KMS-11 (cell line): ENCODE measurements around the gene HSDL1.

Experiments
- H2AFZ ChIP-seq: fragments of 200-600 bp; sonication (generic); 2 replicates; pipeline ENCODE4 v1.6.1; 2016; ENCODE audit warnings: antibody characterized with exemption, mixed run types, low read depth
- H3K27ac ChIP-seq: fragments of 200-600 bp; sonication (generic); 2 replicates; pipeline ENCODE4 v1.6.1; 2016; ENCODE audit warnings: mild to moderate bottlenecking, mixed run types
- H3K27me3 ChIP-seq: fragments of 200-600 bp; sonication (generic); 2 replicates; pipeline ENCODE4 v1.6.1; 2017; ENCODE audit warnings: mild to moderate bottlenecking, low read depth, mixed run types, moderate library complexity; ENCODE audit not compliant: insufficient read depth
- H3K36me3 ChIP-seq: fragments of 200-600 bp; sonication (generic); 2 replicates; pipeline ENCODE4 v1.6.1; 2017; ENCODE audit warnings: mild to moderate bottlenecking, mixed run types; ENCODE audit not compliant: insufficient read depth
- H3K4me1 ChIP-seq: fragments of 200-600 bp; sonication (generic); 2 replicates; pipeline ENCODE4 v1.6.1; 2016; ENCODE audit warnings: mild to moderate bottlenecking, low read depth, mixed run types; ENCODE audit not compliant: poor library complexity, severe bottlenecking
- H3K4me2 ChIP-seq: fragments of 200-600 bp; sonication (generic); 2 replicates; pipeline ENCODE4 v1.7.0; 2016; ENCODE audit warnings: mild to moderate bottlenecking, mixed run types
- H3K4me3 ChIP-seq: fragments of 200-600 bp; sonication (generic); IDR thresholded peaks from 2 replicates; pipeline ENCODE4 v1.6.1; 2017; ENCODE audit warnings: low read depth, low read length, mixed read lengths; ENCODE audit not compliant: insufficient read depth
- H3K79me2 ChIP-seq: fragments of 200-600 bp; sonication (generic); 2 replicates; pipeline ENCODE4 v1.6.1; 2016; ENCODE audit warnings: low read depth, mixed run types; ENCODE audit not compliant: insufficient read depth
- H3K9ac ChIP-seq: fragments of 200-600 bp; sonication (generic); 2 replicates; pipeline ENCODE4 v1.6.1; 2016; ENCODE audit warnings: mild to moderate bottlenecking, mixed run types
- H4K20me1 ChIP-seq: fragments of 200-600 bp; sonication (generic); 2 replicates; pipeline ENCODE4 v1.6.1; 2016; ENCODE audit warnings: mild to moderate bottlenecking, mixed run types; ENCODE audit not compliant: insufficient read depth
- TF ChIP-seq, protein P1 (sequence below): fragments of 200-600 bp; sonication (generic); conservative IDR thresholded peaks from 2 replicates; pipeline ENCODE4 v1.6.1; 2017; ENCODE audit warnings: low read depth, mild to moderate bottlenecking, antibody characterized with exemption, low read length, moderate library complexity, mixed read lengths

HSDL1 gene

DNA sequence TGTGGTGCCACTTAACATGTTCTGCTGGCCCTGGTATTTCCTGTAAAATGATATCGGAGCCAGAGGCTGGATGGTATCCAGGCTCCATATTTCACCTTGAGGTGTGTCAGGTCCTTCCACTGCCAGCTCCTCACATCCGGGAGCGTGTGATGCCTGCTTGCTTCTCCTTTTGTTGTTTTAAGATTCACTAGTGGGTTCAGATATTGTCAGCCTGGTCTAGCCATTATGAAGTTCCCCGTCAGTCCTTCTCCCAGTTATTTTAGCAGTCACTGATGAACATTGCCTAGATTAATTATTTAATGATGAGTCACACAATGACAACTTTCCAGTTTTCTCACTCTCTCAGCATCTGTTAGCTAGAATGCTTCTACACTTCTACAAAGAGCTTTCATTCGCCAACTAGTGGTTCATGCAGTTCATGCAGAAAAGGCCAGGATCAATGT lies 11.4 kb upstream of the HSDL1 start:
- Histone ChIP-seq H2AFZ (no peak overlapping the region), H3K79me2 (no peaks in the 10 kb centered on the region), H3K27me3 (no peaks in the 10 kb centered on the region)

DNA sequence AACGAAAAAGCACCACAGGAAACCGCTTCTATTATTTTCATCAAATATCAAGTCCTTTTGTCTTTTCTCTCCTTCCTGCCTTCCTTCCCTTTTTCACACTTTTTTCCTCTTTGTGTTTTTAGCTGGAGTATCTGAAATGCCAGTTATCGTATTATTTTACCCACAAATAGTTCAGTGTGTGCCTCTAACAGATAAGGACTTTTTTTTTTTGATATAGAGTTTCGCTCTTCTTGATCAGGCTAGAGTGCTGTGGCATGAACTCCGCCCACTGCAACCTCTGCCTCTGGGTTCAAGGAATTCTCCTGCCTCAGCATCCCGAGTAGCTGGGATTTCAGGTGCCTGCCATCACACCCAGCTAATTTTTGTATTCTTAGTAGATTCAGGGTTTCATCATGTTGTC lies 10.8 kb upstream of the HSDL1 start:
- Histone ChIP-seq H3K9ac (no peak overlapping the region), H3K4me3 (no peak overlapping the region), H3K27me3 (no peaks in the 10 kb centered on the region), H3K4me2 (no peak overlapping the region), H4K20me1 (no peaks in the 10 kb centered on the region), H3K4me1 (no peaks in the 10 kb centered on the region), H3K27ac (no peak overlapping the region), H3K79me2 (no peaks in the 10 kb centered on the region), H3K36me3 (no peaks in the 10 kb centered on the region), H2AFZ (no peak overlapping the region)
- TF ChIP-seq, protein P1, sequence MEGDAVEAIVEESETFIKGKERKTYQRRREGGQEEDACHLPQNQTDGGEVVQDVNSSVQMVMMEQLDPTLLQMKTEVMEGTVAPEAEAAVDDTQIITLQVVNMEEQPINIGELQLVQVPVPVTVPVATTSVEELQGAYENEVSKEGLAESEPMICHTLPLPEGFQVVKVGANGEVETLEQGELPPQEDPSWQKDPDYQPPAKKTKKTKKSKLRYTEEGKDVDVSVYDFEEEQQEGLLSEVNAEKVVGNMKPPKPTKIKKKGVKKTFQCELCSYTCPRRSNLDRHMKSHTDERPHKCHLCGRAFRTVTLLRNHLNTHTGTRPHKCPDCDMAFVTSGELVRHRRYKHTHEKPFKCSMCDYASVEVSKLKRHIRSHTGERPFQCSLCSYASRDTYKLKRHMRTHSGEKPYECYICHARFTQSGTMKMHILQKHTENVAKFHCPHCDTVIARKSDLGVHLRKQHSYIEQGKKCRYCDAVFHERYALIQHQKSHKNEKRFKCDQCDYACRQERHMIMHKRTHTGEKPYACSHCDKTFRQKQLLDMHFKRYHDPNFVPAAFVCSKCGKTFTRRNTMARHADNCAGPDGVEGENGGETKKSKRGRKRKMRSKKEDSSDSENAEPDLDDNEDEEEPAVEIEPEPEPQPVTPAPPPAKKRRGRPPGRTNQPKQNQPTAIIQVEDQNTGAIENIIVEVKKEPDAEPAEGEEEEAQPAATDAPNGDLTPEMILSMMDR: no peak

More for the DNA sequence above, 11.4 kb upstream of the HSDL1 start:
- H3K27ac ChIP-seq: no peak overlapping the region
- no peaks in the 10 kb centered on the region for H4K20me1 ChIP-seq
- H3K4me1 ChIP-seq: no peaks in the 10 kb centered on the region
- no peak overlapping the region for H3K9ac ChIP-seq
- TF ChIP-seq, protein P1: no peak
- no peak overlapping the region for H3K4me3 ChIP-seq
- no peaks in the 10 kb centered on the region for H3K36me3 ChIP-seq
- H3K4me2 ChIP-seq: no peak overlapping the region

- Histone ChIP-seq H3K4me2 (no peak overlapping the region), H3K9ac (no peak overlapping the region), H3K4me3 (no peak overlapping the region), H3K27me3 (no peaks in the 10 kb centered on the region), H3K4me1 (no peaks in the 10 kb centered on the region), H2AFZ (no peak overlapping the region), H3K36me3 (no peaks in the 10 kb centered on the region), H4K20me1 (no peaks in the 10 kb centered on the region), H3K79me2 (no peaks in the 10 kb centered on the region), H3K27ac (no peak overlapping the region)
- TF ChIP-seq, protein P1: no peak
Observed at GRCh38 chr16:84155226-84155625, 10.2 kb upstream of the HSDL1 start.

GRCh38 chr16:84153660-84154214 lies 8.8 kb upstream of the HSDL1 start:
- TF ChIP-seq, protein P1: no peak
- Histone ChIP-seq H3K79me2 (no peaks in the 10 kb centered on the region), H3K9ac (no peak overlapping the region), H3K4me3 (no peak overlapping the region), H2AFZ (no peak overlapping the region), H4K20me1 (no peaks in the 10 kb centered on the region), H3K27ac (no peak overlapping the region), H3K36me3 (no peaks in the 10 kb centered on the region), H3K27me3 (no peaks in the 10 kb centered on the region), H3K4me1 (no peaks in the 10 kb centered on the region), H3K4me2 (no peak overlapping the region)
